Muscle of arm (tissue), 12 donors: ENCODE measurements around the gene ENO4. TPM values are rescaled to one million over a fixed set of nuclear protein-coding genes. Genes with fewer than 3 reads are reported as not detected.

ENCODE experiments used
- DNase-seq: peaks from one replicate; pipeline ENCODE4 v3.0.0-alpha.2; 2013
- polyA plus RNA-seq, 12 donors: library from polyadenylated mRNA; unstranded; fragments of 120-200 nt; gene quantifications; one replicate each; pipeline ENCODE4 v1.2.1, GENCODE V29; 2013; ENCODE audit not compliant: insufficient read length in 12 of 12

Gene ENO4
- polyA plus RNA-seq, 12 donors = 0.18 to 1.5 (median 0.54) TPM; not detected in 2

DNA sequence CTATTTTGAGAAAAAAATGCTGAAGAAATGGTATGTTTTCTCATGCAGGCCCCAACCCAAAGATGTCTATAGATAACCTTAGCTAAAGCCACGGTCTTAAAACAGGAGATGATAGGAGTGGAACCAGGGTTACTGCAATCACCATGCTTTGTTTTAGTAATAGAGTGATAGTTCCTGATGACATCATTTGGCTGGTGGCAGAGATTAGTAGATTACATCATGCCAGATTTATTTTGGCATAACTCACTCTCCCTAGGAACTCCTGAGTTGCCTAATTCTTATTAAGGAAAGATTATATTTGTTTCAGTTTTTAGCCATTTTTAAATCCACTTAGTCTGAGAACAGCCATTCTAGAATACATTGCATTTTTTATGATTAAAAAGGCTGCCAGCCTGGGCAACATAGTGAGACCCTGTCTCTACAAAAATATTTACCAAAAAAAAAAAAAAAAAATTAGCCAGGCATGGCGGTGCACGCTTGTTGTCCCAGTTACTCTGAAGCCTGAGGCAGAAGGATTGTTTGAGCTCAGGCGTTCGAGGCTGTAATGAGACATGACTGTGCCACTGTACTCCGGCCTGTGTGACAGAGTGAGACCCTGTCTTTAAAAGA, 17.8 kb downstream of the ENO4 start:
- no peak for DNase-seq

GRCh38 chr10:116868198-116868676, 18.9 kb downstream of the ENO4 start:
- DNase-seq = no peak

- DNase-seq = no peak
Measured at GRCh38 chr10:116868722-116869121, 19.4 kb downstream of the ENO4 start.

DNA sequence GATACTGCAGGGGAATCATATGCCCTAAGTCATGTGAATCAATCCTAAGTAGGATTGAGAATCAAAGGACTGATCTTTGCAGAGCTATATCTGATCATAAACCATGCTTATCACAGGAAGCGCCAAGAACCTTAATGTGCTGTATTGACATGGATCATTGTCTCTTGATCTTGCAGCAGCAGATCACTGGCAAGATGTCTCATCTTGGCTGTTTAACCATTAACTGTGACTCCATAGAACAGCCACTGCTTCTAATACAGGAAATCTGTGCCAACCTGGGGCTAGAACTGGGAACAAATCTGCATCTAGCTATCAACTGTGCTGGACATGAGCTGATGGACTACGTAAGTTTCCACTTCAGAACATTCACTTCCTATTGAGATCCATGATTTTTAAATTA, 21.6 kb downstream of the ENO4 start:
- DNase-seq = no peak

DNA sequence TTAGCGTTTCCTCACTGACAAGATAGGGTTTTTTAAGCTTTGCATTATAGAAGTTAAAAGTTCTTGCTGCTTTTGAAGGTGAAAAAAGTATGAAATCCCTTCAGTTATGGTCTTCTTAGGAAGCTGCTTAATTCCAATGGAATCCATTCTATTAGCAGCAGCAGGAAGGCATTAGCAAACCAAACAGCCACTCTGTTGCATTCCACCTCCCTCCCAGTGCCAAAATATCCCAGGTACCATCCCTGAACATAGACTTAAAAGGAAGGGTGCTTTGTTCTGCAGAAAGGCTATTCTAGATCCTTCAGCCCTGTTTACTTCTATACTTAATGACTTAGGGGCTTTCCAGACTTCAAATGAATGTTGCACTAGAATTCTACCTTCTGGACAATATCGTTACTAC, 23.8 kb downstream of the ENO4 start:
- DNase-seq = no peak

DNA sequence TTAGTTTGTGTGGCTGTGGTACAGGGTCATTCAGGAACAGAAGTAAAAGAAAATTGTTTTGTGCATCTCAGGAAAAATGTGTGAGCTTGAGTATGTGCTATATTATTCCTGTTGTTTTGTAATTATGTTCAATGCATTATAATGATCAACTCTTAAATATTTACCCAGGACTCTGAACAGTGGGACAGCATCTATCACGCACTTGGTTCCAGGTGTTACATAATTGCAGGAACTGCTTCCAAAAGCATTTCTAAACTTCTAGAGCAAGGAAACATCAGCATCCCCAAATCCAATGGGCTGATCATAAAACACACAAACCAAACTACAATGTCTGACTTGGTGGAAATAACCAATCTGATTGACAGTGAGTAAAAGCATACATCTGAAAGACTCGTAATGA, 26.6 kb downstream of the ENO4 start:
- no peak for DNase-seq

- no peak for DNase-seq
Measured at GRCh38 chr10:116877391-116877790, 28.1 kb downstream of the ENO4 start.

GRCh38 chr10:116878123-116878522, 28.8 kb downstream of the ENO4 start:
- DNase-seq = no peak

DNA sequence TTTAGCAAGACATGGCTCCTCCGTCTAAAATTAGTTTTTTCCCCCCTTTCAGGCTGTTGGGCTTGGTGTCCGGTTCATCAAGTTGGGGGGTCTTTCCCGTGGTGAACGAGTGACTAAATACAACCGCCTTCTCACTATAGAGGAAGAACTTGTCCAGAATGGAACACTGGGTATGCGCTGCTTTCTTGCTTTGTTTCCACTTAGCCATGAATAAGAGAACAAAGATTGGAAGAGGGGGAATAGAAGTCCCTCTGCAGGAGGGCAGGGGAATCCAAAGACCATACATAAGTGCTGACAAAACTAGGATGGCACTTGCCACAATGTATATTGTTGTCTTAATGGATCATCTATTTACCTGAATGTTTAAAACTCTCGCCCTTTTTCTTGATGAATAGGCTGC, 30.5 kb downstream of the ENO4 start:
- DNase-seq = no peak

DNA sequence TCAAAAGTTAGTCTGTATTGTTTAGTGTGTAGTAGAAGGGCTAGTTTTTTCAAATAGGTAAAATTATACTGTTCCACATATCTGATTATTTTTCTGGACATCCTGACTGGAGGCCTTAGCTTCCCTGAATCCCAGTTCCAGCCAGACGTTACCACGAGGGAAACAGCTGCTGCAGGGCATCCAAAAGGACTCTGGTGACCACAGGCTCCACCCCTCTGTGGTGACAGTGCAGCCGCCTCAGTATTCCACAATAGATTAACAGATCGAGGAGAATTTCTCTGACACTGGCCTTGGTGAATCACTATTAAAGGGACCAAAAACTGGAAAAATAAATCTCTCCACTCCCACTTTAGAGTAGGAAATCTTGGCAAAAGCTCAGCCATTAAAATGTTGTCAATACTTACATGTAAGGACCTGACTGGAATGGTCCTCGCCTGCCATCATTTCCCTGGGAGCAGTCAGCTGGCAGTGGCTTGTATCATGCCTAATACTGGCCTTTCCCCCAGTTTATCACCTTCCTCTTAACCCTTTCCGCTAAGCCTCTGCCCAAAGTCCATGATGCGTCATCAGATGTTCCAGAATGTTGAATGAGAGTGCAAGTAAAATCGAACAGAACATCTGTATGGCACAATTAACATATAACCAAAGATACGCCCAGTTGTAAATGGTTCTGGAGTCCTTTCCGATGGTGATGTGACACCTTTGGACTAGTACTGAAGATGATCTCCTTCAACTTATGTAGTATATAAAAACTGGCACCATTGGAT, 31.6 kb downstream of the ENO4 start:
- no peak for DNase-seq

DNA sequence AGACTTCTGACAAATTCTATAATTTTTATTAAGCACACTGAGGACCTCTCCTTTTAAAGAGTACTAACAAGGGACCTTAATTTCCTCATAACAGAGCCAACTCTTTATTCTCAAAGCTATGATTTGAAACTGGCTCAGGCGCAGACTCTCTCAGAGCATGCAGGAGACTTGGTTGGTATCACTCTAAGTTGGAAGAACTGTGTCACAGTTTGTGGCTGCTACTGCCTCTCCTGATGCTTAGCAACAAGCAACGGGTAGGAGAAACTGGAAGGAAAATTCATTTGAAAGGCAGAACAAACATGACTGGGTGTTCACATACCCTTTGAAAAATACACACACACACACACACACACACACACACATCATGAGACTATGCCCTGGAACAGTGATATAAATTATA, 33.3 kb downstream of the ENO4 start:
- DNase-seq = no peak

GRCh38 chr10:116886772-116887171, 37.5 kb downstream of the ENO4 start:
- no peak for DNase-seq

DNA sequence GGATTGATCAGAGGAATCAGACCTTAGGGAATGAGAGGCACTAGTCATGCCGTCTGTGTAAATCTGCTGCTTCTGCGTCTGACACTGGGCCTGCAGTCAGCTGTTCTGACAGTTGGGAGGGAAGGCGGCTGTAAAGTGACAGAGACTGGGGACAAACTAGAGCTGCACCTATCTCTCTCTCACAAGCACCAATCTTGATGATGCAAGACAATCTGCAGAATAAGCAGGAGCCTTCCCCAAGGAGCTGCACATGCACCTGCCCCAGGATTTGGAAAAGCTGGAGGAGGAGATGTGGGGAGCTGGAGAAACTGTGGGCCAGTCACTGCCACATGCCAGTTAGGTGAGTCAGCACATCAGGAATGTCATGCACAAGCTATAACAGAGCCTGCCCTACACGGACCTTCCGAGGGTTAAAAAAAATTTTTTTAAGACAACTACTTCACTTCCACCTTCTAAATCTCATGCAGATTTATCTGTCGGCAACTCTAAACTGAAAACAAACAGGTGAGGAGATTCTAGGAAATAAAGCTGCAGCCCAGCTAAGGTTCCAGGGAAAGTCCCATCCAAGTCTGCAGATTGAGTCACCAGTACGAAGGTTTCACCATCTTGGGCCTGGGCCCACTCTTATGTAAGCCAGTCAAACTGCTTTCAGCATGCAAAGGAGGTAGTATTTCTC, 39.2 kb downstream of the ENO4 start:
- DNase-seq = no peak

DNA sequence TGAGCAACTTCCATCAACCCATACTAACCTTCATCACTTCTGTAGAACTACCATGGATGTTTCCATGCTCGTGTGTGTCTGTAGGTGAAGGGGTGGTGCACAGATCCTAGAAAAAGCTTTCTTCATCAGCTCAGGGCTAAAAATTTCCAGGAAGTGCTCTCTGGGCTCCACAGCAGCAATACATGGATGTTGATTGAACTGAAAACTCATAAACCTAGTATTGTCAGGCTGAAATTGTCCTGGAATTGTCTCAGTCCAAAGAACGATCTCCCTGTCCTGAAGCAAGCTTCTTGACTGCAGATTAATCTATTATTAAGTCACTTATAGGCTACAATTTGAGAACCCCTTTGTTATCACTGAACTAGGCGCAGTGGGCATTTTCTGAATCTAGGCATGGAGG, 39.8 kb downstream of the ENO4 start:
- DNase-seq = no peak

DNA sequence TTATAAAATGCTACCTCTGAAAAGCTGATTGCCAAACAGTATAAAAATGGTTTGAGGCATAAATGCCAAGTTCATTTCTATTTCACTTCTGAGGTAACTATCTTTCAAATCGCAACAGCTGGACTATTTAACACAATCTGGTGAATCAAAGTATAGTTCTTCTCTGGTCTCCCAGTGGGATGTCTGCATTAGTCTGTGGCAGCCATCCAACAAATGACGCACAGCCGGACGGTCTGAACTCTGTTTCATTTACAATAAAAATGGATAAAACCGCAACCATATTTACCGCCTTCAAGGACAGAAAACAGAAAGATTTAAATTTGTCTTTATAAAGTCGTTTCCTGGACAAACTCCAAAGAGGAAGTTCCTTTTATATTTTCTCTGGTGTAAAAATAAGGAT, 41.9 kb downstream of the ENO4 start:
- peak; percentile 80 for DNase-seq

DNA sequence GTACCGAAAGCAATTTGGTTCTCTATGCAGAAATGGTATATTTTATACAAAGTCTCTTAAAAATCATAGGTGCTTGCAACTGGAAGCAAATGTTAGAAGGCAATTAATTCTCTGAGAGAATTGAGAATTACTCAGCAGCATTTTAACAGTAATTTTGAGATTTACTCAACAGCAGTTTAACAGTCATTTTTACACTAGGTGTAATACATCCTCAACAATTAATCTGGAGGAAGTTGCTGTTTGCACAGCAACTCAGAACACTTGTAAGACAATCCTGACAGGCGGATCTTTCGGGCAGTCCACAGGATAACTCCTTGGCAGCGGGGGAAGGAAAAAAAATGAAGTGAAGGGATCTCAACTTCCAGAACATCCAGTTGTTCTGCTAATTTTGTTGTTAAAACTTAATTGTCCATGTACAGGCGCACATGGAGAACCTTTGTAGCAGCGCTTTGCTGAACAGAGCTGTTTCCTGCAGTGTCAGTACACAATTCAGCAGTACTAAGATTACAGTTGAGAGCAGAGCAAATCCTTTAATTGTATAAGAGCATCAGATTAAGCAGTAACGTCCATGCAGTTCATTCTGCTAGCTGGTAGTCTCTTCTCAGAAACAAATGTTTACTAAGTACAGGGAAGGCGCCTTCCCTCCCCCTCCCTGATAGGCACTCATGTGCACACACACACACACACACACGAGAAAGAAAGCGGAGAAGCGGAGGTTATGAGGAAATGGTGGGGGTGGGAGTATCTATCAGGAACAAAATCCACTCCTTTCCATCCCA, 43.8 kb downstream of the ENO4 start:
- DNase-seq = no peak

GRCh38 chr10:116893686-116894037, 44.4 kb downstream of the ENO4 start:
- no peak for DNase-seq

DNA sequence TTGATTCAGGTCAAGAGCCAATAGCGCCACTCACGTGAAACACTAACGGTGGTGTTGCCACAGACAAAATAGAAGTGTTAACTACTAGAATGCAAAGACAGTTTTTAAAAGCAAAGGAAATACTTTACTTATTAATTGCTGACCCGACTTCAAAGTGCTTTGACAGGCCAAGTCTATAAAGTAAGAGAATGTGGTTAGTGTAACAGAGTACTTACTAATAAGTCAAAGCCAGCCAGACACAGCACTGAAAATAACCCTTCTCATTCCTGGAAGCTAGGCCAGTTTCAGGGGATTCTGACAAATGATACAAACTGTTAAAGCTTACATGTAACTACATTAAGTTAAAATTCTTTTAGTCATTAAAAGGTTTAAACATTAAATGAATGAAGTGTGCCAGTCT, 50.3 kb downstream of the ENO4 start:
- DNase-seq = no peak

DNA sequence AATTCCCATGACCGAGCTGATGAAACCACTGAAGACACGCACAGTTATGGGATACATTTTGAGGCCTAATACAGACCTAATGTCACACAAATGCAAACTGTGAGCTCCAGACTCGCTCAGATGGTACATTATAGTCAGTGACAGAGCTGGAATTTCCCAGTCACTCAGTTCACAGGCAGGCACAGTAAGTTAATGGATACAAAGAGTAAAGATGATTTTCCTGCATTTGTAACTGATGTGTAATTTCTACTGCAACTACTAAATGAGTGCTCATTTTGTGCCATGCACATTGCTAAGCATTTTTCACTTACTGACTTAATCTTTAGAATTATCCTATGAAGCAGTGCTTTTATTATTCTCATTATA, 56.5 kb downstream of the ENO4 start:
- DNase-seq = no peak

DNA sequence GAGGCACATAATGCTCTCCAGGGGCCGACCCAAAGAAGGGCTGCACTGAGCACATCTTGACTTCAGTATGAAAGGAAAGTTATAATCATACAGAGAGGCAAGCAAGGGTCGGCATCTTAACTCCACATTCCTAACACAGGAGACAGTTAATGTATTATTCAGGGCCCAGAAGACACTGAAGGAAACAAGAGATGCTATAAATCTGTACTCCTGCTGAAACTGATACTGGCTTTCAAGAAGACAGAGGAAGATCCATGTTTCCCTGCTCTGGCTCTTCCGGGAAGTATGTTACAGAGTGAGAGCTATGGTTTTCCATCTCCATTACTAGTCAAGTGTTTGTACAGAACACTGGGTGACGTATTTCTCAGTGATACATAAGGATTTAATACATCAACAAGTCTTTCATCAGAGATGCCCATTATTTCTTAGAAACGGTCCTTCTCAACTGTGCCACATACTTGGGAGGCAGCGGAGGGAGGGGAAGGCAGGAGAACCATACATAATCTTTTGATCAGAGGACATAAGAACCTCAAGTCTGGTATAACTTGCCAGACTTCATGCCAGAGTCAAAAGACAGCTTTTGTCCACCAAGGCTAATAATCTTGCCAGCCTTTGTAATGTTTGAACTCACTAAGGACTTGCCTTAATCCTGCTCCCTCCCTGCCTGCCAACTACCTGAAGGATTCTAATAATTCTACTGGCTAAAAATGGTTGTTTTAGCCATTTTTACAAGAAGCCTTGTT, 58.1 kb downstream of the ENO4 start:
- no peak for DNase-seq

DNA sequence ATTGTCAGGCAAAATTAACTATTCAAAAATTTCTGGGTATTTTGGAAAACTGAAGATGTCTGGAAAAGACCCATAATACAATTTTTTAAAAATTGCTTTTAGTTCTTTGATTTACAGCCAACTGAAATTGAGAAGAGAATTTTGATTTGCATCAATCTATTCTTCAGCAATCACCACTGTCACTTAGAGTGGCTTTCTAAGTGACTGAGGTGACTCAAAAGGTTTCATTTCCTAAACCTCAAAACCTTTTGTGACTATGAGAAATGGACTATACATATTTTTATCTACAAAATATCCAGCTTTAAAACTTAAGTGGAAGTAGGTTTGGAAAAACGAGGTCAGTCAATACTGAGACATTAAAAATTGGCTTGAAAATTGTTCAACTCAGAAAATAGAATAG, 60.0 kb downstream of the ENO4 start:
- no peak for DNase-seq

DNA sequence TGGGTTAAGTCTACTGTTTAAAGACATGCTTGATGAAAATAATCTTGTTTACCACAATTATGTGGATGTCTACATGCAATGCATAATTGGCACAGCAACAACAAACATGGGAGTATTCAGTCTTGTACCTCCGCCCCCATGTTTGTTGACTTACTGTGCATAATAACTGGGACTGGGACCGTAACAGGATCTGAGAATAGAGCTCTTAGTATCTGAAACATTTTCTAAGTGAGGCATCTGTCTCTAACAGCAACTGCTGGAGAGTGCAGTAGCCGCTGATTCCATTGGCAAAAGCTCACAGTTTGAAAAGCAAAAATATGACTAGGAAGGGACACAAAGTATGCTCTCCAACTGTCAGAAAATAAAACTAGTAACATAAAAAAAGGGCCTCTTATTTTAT, 61.6 kb downstream of the ENO4 start:
- DNase-seq = no peak
